ENCODE data around the gene PLCB4.

Gene PLCB4

DNA sequence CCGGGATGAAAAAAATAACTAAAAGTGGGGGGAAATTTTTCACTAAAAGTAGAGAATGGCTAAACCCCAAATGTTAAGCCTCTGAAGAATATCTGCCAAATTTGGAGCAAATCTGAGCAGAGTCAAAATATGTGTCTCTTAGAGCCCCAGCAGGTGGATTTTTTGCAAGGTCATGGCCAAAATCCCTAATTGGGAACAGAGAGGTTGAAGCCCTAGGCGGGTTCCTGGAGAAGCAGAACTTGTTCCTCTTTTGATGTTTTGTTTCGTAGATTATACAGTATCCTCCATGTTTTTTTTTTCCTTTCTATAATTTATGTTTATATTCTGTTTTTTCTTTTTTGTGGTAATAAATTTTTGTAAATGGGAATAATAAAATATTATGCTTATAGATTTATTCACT is 94.4 kb downstream of the PLCB4 start:
- no peak for DNase-seq (ENCODE audit: low spot score)
- in situ Hi-C loops (cut with MboI; ENCODE audit: low sequenced_read_pairs, unreplicated experiment), result no loop called here
- TF ChIP-seq CTCF (IDR thresholded peaks at IDR 0.05; ENCODE audit: borderline replicate concordance, control extremely low read depth, extremely low read depth, insufficient read depth, missing control alignments), result no peak

GRCh38 chr20:9163995-9164394 is 95.1 kb downstream of the PLCB4 start:
- no peak for TF ChIP-seq CTCF (IDR thresholded peaks at IDR 0.05; ENCODE audit: borderline replicate concordance, control extremely low read depth, extremely low read depth, insufficient read depth, missing control alignments)
- in situ Hi-C loops (cut with MboI; ENCODE audit: low sequenced_read_pairs, unreplicated experiment), result no loop called here
- no peak for DNase-seq (ENCODE audit: low spot score)

DNA sequence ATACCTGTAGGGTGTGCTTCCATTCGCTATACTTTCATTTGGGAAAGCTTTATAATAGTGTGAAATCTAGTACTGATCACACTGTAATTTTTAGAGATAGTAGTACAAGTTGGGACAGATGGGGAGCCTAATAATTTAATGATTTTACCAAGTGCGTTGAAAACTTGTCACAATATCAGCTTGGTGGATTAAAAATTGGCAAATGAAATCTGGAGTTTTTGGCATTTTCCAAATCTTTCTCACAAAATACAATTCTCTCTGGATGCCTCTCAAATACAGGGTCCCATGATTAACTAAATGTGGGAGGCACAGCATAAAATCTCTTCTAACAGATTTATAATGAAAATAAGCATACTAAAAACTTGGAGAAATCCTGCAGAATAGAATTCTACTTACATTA is 96.4 kb downstream of the PLCB4 start:
- DNase-seq (ENCODE audit: low spot score), result no peak
- no peak for TF ChIP-seq CTCF (IDR thresholded peaks at IDR 0.05; ENCODE audit: borderline replicate concordance, control extremely low read depth, extremely low read depth, insufficient read depth, missing control alignments)
- in situ Hi-C loops (cut with MboI; ENCODE audit: low sequenced_read_pairs, unreplicated experiment), result no loop called here

GRCh38 chr20:9166153-9166780 is 97.4 kb downstream of the PLCB4 start:
- TF ChIP-seq CTCF (IDR thresholded peaks at IDR 0.05; ENCODE audit: borderline replicate concordance, control extremely low read depth, extremely low read depth, insufficient read depth, missing control alignments), result no peak
- in situ Hi-C loops (cut with MboI; ENCODE audit: low sequenced_read_pairs, unreplicated experiment), result no loop called here
- DNase-seq (ENCODE audit: low spot score), result no peak

DNA sequence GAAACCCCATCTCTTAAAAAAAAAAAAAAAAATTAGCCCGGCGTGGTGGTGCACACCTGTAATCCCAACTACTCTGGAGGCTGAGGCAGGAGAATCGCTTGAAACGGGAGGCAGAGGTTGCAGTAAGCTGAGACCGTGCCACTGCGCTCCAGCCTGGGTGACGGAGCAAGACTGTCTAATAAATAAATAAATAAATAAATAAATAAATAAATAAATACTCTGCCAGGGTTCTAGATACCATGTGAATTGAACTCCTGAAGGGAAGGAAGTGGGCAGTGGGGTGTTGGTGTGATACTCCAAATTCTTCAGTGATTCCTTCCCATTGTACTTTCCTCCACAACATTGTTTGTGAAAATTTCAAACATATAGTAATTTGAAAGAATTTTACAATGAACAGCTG is 100.5 kb downstream of the PLCB4 start:
- in situ Hi-C loops (cut with MboI; ENCODE audit: low sequenced_read_pairs, unreplicated experiment), result no loop called here
- no peak for TF ChIP-seq CTCF (IDR thresholded peaks at IDR 0.05; ENCODE audit: borderline replicate concordance, control extremely low read depth, extremely low read depth, insufficient read depth, missing control alignments)
- DNase-seq (ENCODE audit: low spot score), result no peak

DNA sequence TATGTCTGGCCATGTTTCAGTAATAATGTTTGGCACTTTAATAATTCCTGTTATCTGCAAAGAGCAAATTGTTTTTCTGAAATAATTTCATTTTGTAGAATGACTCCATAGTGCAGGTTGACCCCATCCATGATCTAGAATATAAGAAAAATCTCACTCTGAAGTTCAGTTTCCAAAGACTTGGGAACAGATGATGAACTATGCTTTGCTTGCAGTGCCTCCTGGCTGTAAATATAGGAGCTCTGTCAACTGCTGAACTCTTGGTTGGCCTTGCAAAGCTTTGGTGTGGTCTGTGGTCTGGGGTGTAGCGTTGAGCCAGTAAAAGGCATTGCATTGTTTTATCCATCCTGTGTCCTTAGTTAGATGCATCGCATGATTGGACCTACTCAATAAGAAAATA is 104.0 kb downstream of the PLCB4 start:
- no peak for DNase-seq (ENCODE audit: low spot score)
- TF ChIP-seq CTCF (IDR thresholded peaks at IDR 0.05; ENCODE audit: borderline replicate concordance, control extremely low read depth, extremely low read depth, insufficient read depth, missing control alignments), result no peak
- in situ Hi-C loops (cut with MboI; ENCODE audit: low sequenced_read_pairs, unreplicated experiment), result no loop called here
